Body of pancreas (tissue), 4 donors: ENCODE data around the gene HS3ST4.

Source experiments
- POLR2A ChIP-seq, 3 donors: fragments of 450-650 bp; IDR thresholded peaks; one replicate each; pipeline ENCODE4 v1.6.1; 2016; ENCODE audit warnings: antibody characterized with exemption in 3 of 3, mild to moderate bottlenecking in 2 of 3
- TF ChIP-seq, protein P1 (sequence below), 7 experiments: fragments of 450-650 bp in 4 of 7; fragments of 200-600 bp in 3 of 7; sonication (generic) in 3 of 7; IDR thresholded peaks; one replicate each; pipeline ENCODE4 v1.5.1; 2016 to 2019; ENCODE audit warnings: antibody characterized with exemption in 7 of 7

DNA sequence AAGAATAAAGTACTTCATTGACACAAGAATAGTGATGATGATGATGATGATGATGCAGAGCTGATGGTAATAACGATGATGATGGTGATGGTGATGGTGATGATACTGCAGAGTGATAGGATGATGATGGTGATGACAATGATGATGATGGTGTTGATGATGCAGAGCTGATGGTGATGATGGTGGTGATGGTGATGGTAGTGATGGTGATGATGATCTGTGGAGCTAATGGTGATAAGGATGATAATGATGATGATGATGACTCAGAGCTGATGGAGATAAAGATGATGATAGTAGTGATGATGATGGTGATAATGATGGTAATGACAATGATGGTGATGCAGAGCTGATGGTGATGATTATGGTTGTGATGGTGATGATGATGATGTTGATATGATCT lies 448.1 kb downstream of the HS3ST4 start:
- TF ChIP-seq, protein P1, sequence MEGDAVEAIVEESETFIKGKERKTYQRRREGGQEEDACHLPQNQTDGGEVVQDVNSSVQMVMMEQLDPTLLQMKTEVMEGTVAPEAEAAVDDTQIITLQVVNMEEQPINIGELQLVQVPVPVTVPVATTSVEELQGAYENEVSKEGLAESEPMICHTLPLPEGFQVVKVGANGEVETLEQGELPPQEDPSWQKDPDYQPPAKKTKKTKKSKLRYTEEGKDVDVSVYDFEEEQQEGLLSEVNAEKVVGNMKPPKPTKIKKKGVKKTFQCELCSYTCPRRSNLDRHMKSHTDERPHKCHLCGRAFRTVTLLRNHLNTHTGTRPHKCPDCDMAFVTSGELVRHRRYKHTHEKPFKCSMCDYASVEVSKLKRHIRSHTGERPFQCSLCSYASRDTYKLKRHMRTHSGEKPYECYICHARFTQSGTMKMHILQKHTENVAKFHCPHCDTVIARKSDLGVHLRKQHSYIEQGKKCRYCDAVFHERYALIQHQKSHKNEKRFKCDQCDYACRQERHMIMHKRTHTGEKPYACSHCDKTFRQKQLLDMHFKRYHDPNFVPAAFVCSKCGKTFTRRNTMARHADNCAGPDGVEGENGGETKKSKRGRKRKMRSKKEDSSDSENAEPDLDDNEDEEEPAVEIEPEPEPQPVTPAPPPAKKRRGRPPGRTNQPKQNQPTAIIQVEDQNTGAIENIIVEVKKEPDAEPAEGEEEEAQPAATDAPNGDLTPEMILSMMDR (IDR thresholded peaks at IDR 0.05), result no peak
- TF ChIP-seq POLR2A (IDR thresholded peaks at IDR 0.05), result no peak
